ENCODE results near the gene KLF6. TPM values are rescaled to one million over a fixed set of nuclear protein-coding genes. Genes with fewer than 3 reads are reported as not detected.

KLF6 gene
- total and polyA plus RNA-seq, 9 of the 15 experiments (the other 6 are each of a cell fraction or from before 2014, with no cell fraction given) = 3.2 to 23.9 (median 8.0) TPM

DNA sequence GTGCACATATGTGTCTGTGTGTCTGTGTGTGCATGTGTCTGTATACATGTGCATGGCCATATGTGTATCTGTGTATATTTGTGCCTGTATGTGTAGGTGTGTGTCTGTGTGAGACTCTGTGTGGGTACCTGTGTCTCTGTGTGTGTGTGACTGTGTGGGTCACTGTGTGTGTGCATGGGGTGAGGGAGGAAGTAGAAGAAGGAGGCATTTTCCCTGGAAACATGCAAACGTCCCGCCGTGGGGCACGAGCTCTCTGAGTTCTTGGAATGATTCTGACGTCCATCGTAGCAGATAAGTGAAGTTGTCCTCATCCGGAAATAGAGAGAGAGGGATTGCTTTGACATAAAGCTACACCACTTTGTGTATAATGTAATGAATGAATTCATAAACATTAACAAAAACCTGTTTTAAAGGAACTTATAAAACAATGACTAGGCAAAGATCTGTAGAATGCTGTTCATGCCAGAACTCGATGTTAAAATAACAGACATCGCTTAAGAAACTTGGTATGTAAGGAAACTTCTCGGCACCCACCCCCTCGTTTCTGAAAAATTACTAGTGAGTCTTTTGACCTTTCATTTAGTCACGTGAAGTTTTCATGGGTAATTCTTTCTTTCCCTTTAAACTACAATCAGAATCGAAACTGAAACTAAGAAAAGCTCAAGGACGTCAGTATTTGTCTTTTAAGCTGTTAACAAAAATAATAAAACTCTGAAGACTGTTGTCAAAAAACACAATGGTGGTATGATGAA is 43.6 kb upstream of the KLF6 start (continued):
- TF ChIP-seq KLF10 (CRISPR knock-in tag; IDR thresholded peaks at IDR 0.05) (no peak), FOXP4 (CRISPR knock-in tag; IDR thresholded peaks at IDR 0.05; ENCODE audit: borderline replicate concordance) (no peak), ZNF717 (CRISPR knock-in tag; IDR thresholded peaks at IDR 0.05) (no peak), IRF9 (tag; IDR thresholded peaks at IDR 0.05) (no peak), BRF1 (IDR thresholded peaks at IDR 0.05; ENCODE audit: borderline replicate concordance, extremely low read depth, insufficient read length) (no peak), ZNF121 (CRISPR knock-in tag; conservative IDR thresholded peaks at IDR 0.05) (no peak), TBL1XR1 (IDR thresholded peaks at IDR 0.05; ENCODE audit: low read length in 2 of 2) (no peak), ZNF23 (CRISPR knock-in tag; IDR thresholded peaks at IDR 0.05) (no peak), EWSR1 (IDR thresholded peaks at IDR 0.05; ENCODE audit: borderline replicate concordance, low read depth, partially characterized antibody) (no peak), ATF7 (IDR thresholded peaks at IDR 0.05) (no peak; the same call in 1 of the 2 replicates), SMAD1 (IDR thresholded peaks at IDR 0.05; ENCODE audit: low read depth, low read length, partially characterized antibody) (no peak), ZFPM2 (CRISPR knock-in tag; IDR thresholded peaks at IDR 0.05) (no peak), RBM17 (IDR thresholded peaks at IDR 0.05; ENCODE audit: borderline replicate concordance, low read depth, low read length) (no peak), ELF2 (CRISPR knock-in tag; IDR thresholded peaks at IDR 0.05) (peak; percentile 68), GABPA (tag; conservative IDR thresholded peaks at IDR 0.05; ENCODE audit: low read depth) (peak; percentile 47; the same call in 1 of the 2 replicates), ZC3H4 (CRISPR knock-in tag; IDR thresholded peaks at IDR 0.05; ENCODE audit: borderline replicate concordance) (no peak), ZNF311 (CRISPR knock-in tag; IDR thresholded peaks at IDR 0.05) (peak; percentile 14; the same call in 1 of the 2 replicates), ESRRB (CRISPR knock-in tag; IDR thresholded peaks at IDR 0.05; ENCODE audit: borderline replicate concordance) (no peak), ARID1B (IDR thresholded peaks at IDR 0.05) (0 out of 2 replicates have a peak, but pooled peaks have one; percentile 43), ZNF778 (CRISPR knock-in tag; IDR thresholded peaks at IDR 0.05) (no peak), PATZ1 (CRISPR knock-in tag; IDR thresholded peaks at IDR 0.05; ENCODE audit: borderline replicate concordance) (no peak), ZNF316 (IDR thresholded peaks at IDR 0.05) (0 out of 2 replicates have a peak, but pooled peaks have one; percentile 6), ARID2 (IDR thresholded peaks at IDR 0.05) (peak; percentile 68; the same call in 1 of the 2 replicates)

Measured in K562 (cell line).